Endothelial cell of hepatic sinusoid (primary cell): ENCODE results near the gene PHF13.

Source experiments
- in situ Hi-C: cut with HindIII; loops from 2 replicates; pipeline ENCODE4 v1.10.0; 2017; ENCODE audit warnings: low sequenced_read_pairs

The PHF13 gene

DNA sequence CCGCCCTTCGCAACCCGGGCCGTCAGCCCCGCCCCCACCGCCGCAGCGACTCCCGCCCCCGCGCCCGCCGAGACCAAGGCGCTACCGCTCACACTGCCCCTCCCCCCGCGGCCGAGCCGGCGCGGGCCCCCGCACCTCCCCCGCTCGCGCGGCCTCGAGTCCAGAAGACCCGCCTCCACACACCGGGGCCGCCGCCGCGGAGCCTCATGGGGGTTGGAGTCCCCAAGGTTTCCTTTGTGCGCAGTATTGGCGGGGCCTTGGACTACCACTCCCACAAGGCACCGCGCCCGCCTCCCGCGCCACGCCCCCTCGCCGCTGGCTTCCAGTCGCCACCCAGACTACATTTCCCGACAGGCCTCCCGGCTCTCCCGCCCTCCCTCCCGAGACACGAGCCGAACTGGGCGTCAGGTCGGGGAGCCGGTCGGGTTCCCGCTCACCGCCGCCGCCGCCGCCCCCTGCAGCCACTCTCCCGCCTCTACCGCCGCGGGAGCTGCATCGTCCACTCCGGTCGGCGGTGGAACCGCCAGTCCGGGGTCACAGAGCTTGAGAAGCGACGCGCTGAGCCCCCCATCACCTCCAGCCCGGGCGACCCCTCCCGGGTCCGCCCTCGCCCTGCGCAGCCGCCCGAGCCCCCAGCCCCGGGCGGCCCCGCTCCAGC is at the start of gene PHF13:
PHF13 (plus strand) TSS at position 371 of the 658 bp plus-strand sequence. CDS start 336 bp downstream, outside the sequence.
- in situ Hi-C loops, result no loop called here

DNA sequence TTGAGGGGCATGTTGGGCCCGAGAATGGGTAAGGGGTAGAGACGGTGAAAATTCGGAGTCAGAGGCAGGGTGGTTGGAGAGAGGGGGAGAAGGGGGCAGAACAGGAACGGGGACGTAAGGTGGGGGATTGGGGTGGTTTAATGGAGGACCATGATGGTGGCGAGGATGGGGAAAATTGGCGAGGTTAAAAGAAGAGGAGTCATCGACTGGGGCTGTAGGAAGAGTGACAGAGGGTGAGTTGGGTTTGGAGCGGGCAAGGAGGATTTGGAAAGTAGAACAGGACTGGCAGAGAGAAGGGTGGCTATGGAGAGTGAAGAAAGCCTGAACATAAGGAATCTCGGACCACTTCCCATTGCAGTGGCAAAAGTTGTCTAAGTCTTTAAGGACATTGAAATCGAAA is 44.5 kb upstream of the PHF13 start:
- in situ Hi-C loops, result no loop called here

DNA sequence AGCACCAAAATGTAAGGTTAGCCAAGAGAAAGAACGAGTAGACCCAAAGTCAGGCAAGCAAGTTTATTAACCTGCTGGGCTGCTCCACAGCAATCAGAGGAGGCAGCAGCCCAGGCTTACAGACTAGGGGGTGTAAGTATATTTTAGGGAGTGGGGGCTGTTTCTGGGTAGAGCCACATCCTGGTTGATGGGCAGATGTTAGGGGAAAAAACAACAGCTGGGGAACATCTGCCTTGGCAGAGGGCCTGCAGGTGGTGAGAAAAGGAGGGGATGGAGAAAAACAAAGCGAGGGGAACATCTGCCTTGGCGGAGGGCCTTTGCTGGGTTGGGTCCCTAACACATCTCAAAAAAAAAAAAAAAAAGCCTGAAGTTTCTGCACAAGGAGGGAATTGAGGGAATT is 43.4 kb upstream of the PHF13 start:
- in situ Hi-C loops, result no loop called here

DNA sequence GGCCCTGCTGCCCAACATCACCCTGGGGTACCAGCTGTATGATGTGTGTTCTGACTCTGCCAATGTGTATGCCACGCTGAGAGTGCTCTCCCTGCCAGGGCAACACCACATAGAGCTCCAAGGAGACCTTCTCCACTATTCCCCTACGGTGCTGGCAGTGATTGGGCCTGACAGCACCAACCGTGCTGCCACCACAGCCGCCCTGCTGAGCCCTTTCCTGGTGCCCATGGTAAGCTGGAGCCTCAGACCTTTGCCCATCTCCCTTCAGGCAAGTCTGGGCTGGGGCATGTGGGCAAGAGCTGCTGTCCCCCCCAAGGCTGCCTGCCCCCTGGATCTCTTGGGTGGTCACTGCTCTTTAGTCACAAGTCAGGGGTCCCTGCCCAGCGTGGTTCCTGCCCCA is 42.5 kb upstream of the PHF13 start:
- in situ Hi-C loops, result no loop called here

DNA sequence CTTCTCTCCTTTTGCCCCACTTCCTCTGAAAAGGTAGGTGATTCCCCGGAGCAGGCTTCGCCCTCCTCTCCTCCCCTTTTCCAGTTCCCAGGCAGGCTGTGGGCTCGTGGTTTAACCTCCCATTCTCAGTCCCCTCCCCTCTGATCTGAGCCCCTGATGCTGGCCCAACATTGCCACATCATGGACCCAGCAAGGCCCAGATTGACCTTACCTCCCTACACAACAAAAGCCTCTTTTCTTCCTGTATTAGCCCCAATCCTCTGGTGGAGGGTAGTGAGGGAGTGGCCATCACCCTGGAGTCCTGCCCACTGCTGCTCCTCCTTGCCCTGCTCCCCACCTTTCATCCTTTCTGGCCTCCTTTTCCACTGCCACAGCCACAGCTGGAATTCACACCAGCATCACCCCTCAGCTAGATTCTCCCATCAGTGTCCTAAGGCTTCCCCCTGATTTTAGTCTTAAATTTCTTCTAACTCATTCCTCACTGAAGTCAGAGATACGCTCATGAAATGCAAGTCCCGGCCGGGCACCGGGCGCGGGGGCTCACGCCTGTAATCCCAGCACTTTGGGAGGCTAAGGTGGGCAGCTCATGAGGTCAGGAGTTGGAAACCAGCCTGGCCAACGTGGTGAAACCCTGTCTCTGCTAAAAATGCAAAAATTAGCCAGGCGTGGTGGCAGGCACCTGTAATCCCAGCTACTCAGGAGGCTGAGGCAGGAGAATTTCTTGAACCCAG is 40.7 kb upstream of the PHF13 start:
- in situ Hi-C loops, result no loop called here

DNA sequence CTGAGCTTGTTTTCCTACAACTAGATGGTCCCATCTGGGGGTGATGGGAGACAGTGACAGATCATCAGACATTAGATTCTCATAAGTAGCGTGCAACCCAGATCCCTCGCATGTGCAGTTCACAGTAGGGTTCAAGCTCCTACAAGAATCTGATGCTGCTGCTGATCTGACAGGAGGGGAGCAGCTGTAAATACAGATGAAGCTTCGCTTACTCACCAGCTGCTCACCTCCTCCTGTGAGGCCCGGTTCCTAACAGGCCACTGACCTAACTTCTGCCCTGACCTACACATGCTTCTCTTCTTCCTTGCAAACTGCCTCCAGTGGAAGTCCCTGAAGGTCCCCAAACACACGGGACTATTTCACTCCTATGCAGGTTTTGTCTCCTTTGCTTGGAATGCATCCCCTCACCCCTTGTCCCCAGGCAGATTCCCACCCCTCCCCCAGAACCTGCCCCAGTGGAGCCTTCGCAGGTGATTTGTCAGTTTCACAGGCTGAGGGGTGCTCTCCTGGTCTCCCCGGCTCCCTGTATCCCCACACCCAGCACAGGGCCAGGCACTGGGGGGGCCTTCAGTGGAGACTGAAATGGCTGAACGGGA is 39.4 kb upstream of the PHF13 start:
- in situ Hi-C loops, result no loop called here

DNA sequence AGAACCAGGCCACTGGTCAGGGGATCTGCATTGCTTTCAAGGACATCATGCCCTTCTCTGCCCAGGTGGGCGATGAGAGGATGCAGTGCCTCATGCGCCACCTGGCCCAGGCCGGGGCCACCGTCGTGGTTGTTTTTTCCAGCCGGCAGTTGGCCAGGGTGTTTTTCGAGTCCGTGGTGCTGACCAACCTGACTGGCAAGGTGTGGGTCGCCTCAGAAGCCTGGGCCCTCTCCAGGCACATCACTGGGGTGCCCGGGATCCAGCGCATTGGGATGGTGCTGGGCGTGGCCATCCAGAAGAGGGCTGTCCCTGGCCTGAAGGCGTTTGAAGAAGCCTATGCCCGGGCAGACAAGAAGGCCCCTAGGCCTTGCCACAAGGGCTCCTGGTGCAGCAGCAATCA is 38.7 kb upstream of the PHF13 start:
- in situ Hi-C loops, result no loop called here

DNA sequence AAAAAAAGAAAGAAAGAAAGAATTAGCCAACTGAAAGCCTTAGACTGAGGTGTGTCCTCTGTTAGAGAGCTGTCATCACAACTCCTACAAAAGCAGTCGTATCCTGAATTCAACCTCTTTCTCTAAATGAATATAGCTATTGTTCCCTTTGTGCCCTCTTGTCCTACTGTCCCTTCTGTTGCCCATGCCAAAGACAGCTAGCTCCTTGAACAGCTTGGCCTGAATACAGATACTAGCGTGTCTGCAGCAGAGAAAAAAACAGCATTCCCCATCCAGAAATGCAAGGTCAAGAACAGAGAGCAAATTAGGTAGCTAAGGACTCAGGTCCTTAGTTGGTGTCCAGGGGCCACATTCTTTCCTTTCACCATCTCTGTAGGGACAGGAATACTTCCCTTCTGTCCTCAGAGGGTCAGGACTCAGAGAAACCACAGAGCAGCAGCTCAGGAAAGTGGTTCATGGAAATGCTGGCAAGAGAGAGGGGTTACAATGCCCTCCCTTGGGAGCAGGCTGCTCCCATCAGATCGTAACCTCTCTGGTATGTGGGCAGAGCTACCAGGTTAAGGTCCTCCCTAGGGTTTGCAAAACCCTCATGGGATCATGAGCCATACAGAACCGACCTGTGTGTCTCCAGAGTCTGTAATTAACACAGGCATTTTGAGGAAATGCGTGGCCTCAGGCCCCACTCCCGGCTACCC is 35.6 kb upstream of the PHF13 start:
- in situ Hi-C loops, result no loop called here

DNA sequence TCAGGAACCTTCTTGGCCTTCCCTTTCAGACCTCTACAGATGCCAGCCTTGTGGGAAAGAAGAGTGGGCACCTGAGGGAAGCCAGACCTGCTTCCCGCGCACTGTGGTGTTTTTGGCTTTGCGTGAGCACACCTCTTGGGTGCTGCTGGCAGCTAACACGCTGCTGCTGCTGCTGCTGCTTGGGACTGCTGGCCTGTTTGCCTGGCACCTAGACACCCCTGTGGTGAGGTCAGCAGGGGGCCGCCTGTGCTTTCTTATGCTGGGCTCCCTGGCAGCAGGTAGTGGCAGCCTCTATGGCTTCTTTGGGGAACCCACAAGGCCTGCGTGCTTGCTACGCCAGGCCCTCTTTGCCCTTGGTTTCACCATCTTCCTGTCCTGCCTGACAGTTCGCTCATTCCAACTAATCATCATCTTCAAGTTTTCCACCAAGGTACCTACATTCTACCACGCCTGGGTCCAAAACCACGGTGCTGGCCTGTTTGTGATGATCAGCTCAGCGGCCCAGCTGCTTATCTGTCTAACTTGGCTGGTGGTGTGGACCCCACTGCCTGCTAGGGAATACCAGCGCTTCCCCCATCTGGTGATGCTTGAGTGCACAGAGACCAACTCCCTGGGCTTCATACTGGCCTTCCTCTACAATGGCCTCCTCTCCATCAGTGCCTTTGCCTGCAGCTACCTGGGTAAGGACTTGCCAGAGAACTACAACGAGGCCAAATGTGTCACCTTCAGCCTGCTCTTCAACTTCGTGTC is 34.7 kb upstream of the PHF13 start:
- in situ Hi-C loops, result no loop called here

DNA sequence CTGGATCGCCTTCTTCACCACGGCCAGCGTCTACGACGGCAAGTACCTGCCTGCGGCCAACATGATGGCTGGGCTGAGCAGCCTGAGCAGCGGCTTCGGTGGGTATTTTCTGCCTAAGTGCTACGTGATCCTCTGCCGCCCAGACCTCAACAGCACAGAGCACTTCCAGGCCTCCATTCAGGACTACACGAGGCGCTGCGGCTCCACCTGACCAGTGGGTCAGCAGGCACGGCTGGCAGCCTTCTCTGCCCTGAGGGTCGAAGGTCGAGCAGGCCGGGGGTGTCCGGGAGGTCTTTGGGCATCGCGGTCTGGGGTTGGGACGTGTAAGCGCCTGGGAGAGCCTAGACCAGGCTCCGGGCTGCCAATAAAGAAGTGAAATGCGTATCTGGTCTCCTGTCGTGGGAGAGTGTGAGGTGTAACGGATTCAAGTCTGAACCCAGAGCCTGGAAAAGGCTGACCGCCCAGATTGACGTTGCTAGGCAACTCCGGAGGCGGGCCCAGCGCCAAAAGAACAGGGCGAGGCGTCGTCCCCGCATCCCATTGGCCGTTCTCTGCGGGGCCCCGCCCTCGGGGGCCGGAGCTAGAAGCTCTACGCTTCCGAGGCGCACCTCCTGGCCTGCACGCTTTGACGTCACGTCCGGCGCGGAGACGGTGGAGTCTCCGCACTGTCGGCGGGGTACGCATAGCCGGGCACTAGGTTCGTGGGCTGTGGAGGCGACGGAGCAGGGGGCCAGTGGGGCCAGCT is 34.0 kb upstream of the PHF13 start, which contains the start of gene ZBTB48:
ZBTB48 (plus strand) TSS at position 621 of the 745 bp plus-strand sequence. CDS start 616 bp downstream, outside the sequence.
- in situ Hi-C loops, result no loop called here

DNA sequence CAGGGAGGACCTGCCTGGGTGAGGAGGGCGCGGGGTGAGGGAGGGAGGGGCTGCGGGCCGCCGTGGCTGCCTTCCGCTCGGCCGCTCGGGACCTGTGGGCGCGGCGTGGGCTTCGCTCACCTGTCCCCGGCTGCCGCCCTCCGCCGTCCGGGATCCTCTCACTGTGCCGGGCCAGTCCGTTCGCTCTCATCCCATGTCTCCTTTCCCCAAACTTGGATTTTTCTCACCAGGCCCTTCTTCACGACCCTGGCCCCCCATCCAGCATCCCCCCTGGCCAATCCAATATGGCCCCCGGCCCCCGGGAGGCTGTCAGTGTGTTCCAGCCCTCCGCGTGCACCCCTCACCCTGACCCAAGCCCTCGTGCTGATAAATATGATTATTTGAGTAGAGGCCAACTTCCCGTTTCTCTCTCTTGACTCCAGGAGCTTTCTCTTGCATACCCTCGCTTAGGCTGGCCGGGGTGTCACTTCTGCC is 33.4 kb upstream of the PHF13 start:
- in situ Hi-C loops, result no loop called here

DNA sequence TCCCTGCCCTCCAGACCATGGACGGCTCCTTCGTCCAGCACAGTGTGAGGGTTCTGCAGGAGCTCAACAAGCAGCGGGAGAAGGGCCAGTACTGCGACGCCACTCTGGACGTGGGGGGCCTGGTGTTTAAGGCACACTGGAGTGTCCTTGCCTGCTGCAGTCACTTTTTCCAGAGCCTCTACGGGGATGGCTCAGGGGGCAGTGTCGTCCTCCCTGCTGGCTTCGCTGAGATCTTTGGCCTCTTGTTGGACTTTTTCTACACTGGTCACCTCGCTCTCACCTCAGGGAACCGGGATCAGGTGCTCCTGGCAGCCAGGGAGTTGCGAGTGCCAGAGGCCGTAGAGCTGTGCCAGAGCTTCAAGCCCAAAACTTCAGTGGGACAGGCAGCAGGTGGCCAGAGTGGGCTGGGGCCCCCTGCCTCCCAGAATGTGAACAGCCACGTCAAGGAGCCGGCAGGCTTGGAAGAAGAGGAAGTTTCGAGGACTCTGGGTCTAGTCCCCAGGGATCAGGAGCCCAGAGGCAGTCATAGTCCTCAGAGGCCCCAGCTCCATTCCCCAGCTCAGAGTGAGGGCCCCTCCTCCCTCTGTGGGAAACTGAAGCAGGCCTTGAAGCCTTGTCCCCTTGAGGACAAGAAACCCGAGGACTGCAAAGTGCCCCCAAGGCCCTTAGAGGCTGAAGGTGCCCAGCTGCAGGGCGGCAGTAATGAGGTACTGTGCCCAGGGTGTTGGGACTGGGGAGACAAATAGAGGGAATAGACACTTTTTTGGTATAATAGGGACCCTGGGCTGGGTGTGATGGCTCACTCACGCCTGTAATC is 32.7 kb upstream of the PHF13 start:
- in situ Hi-C loops, result no loop called here

DNA sequence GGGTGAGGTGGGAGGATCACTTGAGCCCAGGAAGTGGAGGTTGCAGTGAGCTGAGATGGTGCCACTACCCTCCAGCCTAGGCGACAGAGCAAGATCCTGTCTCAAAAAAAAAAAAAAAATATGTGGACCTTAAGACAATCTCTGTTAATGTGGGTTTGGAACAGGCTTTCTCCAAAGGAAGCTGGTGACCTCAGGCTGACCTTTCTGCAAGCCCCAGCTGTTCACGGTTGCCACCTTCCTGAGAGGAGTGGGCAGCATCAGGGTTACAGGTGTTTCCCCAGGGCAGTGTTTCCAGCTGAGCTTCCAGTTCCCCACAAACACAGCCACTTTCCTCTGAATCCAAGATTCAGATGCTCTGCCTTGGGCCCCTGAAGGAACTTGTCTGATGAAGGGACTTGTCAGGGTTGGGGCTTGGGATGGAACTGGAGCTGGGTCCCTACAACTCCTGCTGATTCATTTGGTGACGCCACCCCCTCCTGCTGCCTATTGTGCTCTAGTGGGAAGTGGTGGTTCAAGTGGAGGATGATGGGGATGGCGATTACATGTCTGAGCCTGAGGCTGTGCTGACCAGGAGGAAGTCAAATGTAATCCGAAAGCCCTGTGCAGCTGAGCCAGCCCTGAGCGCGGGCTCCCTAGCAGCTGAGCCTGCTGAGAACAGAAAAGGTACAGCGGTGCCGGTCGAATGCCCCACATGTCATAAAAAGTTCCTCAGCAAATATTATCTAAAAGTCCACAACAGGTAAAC is 31.8 kb upstream of the PHF13 start:
- in situ Hi-C loops, result no loop called here

DNA sequence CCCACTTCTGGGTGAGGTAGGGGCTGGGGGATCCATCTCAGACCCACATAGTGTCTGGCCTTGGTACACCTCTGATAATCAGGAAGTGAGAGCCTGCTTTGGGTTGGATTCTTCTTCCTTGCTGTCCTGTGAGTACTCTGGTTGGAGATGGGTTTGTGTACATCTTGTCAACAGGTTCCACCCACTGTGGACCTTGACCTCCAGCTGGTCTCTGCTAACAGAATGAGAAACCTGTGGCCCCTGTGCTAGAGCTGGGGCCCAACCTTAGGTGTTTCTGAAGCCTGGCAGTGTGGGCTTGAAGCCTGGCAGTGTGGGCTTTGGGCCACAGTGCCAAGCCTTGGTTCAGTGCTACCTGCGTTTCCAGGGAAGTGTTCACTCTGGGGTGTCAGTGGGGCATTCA is 31.2 kb upstream of the PHF13 start:
- in situ Hi-C loops, result no loop called here

DNA sequence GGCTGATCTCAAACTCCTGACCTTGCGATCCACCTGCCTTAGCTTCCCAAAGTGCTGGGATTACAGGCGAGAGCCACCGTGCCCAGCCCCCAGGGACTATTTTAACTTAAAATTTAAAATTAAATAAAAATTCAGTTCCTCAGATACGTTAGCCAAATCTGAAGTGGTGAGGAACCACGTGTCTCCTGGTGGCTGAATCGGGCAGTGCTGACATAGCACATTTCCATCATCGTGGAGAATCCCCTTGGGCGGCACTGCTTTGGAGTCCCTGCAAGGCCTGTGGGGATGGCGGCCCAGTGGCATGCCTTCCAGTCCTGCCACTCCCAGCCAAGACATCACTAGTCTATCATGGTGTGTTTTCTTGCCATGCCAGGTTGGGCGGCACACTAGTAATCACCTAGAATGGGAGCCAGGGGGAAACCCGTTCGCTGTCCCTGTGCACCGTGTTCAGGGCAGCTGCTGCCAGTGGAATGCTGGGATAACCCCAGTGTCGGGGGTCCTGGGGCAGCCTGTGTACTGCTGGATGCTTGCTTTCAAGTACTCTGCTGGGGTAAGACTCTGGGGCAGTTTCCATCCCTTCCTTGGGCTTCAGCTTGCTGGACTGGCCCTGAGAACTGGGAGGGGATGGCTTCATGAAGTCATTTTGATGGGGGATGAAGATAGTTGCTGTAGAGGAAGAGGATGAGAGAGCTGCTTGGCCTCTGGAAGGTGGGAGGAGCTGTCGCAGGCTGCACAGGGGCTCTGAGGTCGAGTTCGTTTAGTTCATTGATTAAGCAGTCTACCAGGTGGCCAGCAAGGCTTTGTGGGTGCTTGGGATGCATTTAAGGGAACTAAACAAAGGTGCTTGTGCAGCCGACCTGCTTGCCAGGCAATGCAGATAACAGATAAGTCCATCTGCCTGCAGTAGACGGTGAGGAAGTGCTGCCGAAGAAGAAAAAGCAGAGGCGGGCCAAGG is 29.1 kb upstream of the PHF13 start:
- in situ Hi-C loops, result no loop called here

DNA sequence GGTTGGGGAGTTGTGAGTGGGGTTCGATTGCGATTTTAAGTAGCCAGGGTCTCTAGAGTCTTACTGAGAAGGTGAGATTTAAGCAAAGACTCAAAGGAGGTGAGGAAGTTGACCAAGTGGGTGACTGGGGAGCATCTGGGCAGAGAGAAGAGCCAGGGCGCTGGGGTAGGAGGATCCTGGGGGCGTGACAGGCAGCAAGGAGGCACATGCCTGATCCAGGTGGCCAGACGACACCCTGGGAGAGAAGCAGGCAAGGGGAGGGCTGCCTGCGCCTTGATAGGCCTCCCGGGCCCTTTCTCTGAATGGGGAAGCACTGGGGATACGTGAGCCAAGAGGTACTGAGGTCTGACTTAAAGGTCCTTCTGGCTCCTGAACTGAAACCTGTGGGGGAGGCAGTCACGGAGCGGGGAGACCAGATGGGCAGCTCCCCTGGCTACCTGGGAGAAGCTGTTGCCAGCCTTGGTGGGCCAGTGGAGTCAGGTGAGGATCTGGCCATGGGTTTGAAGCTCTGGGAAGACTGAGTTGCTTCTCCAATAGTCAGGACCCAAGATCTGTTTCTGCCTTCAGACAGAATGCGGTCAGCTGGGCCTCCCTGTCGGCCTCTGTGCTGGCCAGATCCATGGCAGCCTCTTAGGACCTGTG is 28.3 kb upstream of the PHF13 start:
- in situ Hi-C loops, result no loop called here

DNA sequence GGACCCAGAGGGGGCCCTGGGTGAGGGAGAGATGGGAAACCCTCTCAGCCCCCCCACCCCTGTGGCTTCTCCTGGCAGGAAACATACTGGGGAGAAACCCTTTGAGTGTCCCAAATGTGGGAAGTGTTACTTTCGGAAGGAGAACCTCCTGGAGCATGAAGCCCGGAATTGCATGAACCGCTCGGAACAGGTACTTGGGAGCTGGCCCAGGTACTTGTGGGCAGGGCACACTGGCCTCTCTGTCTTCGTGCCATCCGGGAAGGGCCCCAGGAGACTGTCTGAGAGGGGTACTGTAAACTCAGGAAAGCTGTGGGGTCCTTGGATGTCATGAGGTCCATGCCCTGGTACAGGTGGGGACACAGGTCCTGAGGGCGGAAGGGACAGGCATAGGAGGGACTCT is 27.7 kb upstream of the PHF13 start:
- in situ Hi-C loops, result no loop called here
